ENCODE results near the gene SIL1. TPM values are rescaled to one million over a fixed set of nuclear protein-coding genes. Genes with fewer than 3 reads are reported as not detected.
"Not testable (repeated sequence)": the region's sequence is repeated elsewhere in the genome, so short reads cannot be mapped to it uniquely, and the experiment has no call there.

The SIL1 gene
- total RNA-seq, 2 donors from 2014 or later, result 69.9 to 75.6 TPM

DNA sequence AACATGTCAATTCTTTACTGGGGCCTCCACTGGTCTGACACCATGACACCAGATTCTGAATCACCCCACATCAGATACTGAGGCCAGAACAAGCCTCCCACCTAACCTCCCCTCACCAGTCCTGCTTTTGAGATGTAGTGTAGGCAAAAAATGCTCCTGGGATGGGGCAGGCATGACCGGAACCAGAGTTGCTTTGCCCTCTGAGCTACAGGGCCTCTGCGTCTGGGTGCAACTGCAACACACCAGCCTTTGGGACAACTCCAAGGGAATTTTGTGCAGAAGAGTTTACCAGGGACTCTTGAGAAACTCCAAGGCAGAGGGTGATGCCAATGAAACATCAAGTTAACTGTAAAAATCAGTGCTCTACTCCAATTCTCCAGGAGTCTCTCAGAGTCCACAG, 79.4 kb downstream of the SIL1 start:
- intact Hi-C loops (cut with DNase I), result no loop called here

GRCh38 chr5:139117342-139117884, 80.8 kb downstream of the SIL1 start:
- TF ChIP-seq POLR2A (IDR thresholded peaks at IDR 0.05) (no peak), POLR2AphosphoS5 (IDR thresholded peaks at IDR 0.05) (no peak)
- TF ChIP-seq, protein P1, sequence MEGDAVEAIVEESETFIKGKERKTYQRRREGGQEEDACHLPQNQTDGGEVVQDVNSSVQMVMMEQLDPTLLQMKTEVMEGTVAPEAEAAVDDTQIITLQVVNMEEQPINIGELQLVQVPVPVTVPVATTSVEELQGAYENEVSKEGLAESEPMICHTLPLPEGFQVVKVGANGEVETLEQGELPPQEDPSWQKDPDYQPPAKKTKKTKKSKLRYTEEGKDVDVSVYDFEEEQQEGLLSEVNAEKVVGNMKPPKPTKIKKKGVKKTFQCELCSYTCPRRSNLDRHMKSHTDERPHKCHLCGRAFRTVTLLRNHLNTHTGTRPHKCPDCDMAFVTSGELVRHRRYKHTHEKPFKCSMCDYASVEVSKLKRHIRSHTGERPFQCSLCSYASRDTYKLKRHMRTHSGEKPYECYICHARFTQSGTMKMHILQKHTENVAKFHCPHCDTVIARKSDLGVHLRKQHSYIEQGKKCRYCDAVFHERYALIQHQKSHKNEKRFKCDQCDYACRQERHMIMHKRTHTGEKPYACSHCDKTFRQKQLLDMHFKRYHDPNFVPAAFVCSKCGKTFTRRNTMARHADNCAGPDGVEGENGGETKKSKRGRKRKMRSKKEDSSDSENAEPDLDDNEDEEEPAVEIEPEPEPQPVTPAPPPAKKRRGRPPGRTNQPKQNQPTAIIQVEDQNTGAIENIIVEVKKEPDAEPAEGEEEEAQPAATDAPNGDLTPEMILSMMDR (IDR thresholded peaks at IDR 0.05), result no peak
- peaks cover 0 to 3% of the 10 kb centered on the region in 2 donors for H3K36me3 ChIP-seq
- DNase-seq (ENCODE audit: low spot score), result no peak
- H3K9me3 ChIP-seq, result no peaks in the 10 kb centered on the region
- intact Hi-C loops (cut with DNase I), result no loop called here
- no peaks in the 10 kb centered on the region for H3K4me1 ChIP-seq (replicated peaks)
- no peaks in the 10 kb centered on the region for H3K27me3 ChIP-seq (replicated peaks; ENCODE audit: insufficient read depth)
- H3K27ac ChIP-seq, result no peak overlapping the region
- WGBS, result 78% methylated on average over 2 of the region's 2 CpGs
- H3K4me3 ChIP-seq, result no peak overlapping the region

More for the DNA sequence above, 79.4 kb downstream of the SIL1 start:
- TF ChIP-seq POLR2AphosphoS5 (IDR thresholded peaks at IDR 0.05), result no peak
- TF ChIP-seq, protein P1 (IDR thresholded peaks at IDR 0.05), result no peak
- TF ChIP-seq POLR2A (IDR thresholded peaks at IDR 0.05), result no peak
- Histone ChIP-seq H3K27ac (no peak overlapping the region), H3K9me3 (no peaks in the 10 kb centered on the region), H3K36me3 (peaks cover 0 to 3% of the 10 kb centered on the region in 2 donors), H3K27me3 (replicated peaks; ENCODE audit: insufficient read depth) (no peaks in the 10 kb centered on the region), H3K4me3 (no peak overlapping the region), H3K4me1 (replicated peaks) (no peaks in the 10 kb centered on the region)
- WGBS, result 79% methylated on average over 2 of the region's 2 CpGs
- no peak for DNase-seq (ENCODE audit: low spot score)

GRCh38 chr5:139116100-139116655, 82.0 kb downstream of the SIL1 start:
- no peak for TF ChIP-seq POLR2A (IDR thresholded peaks at IDR 0.05)
- TF ChIP-seq, protein P1 (IDR thresholded peaks at IDR 0.05), result no peak
- TF ChIP-seq POLR2AphosphoS5 (IDR thresholded peaks at IDR 0.05), result no peak
- H3K36me3 ChIP-seq, result peaks cover 0 to 3% of the 10 kb centered on the region in 2 donors
- no peaks in the 10 kb centered on the region for H3K27me3 ChIP-seq (replicated peaks; ENCODE audit: insufficient read depth)
- no peak overlapping the region for H3K4me3 ChIP-seq
- 80% methylated on average over 5 of the region's 5 CpGs for WGBS
- no peaks in the 10 kb centered on the region for H3K4me1 ChIP-seq (replicated peaks)
- DNase-seq (ENCODE audit: low spot score), result no peak
- no peak overlapping the region for H3K27ac ChIP-seq
- intact Hi-C loops (cut with DNase I), result no loop called here
- H3K9me3 ChIP-seq, result no peaks in the 10 kb centered on the region

DNA sequence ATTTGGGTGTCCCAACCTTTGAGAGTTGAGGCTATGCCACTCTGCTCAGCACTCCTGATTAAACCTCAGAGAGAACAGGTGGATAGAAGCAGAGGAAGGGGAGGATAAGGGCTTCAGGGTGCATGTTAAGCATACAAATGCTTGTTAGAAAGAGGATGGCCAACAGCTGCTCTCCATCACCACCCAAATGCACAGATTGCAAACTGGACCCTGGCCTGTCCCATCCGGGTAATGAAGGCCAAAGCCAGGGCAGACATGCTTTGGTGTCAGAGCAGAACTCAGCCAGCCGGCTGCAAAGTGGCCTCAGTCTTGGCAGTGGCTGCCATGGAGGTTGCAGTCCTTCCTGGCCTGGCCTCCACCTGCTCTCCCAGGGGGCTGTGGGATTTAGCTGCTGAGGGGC, 84.3 kb downstream of the SIL1 start:
- no peak for DNase-seq (ENCODE audit: low spot score)
- no peak overlapping the region for H3K4me3 ChIP-seq
- H3K4me1 ChIP-seq (replicated peaks), result no peaks in the 10 kb centered on the region
- H3K9me3 ChIP-seq, result no peaks in the 10 kb centered on the region
- H3K36me3 ChIP-seq, result no peaks in the 10 kb centered on the region
- H3K27ac ChIP-seq, result no peak overlapping the region
- TF ChIP-seq POLR2A (IDR thresholded peaks at IDR 0.05), result no peak
- TF ChIP-seq, protein P1 (IDR thresholded peaks at IDR 0.05), result no peak
- no peak for TF ChIP-seq POLR2AphosphoS5 (IDR thresholded peaks at IDR 0.05)
- 90% methylated on average over 2 of the region's 2 CpGs for WGBS
- no peaks in the 10 kb centered on the region for H3K27me3 ChIP-seq (replicated peaks; ENCODE audit: insufficient read depth)
- intact Hi-C loops (cut with DNase I), result no loop called here

DNA sequence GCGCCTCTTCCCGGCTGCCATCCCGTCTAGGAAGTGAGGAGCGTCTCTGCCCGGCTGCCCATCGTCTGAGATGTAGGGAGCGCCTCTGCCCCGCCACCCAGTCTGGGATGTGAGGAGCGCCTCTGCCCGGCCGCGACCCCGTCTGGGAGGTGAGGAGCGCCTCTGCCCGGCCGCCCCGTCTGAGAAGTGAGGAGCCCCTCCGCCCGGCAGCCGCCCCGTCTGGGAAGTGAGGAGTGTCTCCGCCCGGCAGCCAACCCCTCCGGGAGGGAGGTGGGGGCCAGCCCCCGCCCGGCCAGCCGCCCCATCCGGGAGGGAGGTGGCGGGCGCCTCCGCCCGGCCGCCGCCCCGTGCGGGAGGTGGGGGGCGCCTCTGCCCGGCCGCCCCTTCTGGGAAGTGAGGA, 85.8 kb downstream of the SIL1 start:
- 97% methylated on average over 38 of the region's 39 CpGs for WGBS
- H3K27me3 ChIP-seq (replicated peaks; ENCODE audit: insufficient read depth); intact Hi-C loops (cut with DNase I); H3K4me3 ChIP-seq; H3K4me1 ChIP-seq (replicated peaks); H3K9me3 ChIP-seq; H3K27ac ChIP-seq; DNase-seq (ENCODE audit: low spot score); H3K36me3 ChIP-seq: not testable (repeated sequence)
